Measurements from ENCODE around the gene ZC2HC1B.

DNA sequence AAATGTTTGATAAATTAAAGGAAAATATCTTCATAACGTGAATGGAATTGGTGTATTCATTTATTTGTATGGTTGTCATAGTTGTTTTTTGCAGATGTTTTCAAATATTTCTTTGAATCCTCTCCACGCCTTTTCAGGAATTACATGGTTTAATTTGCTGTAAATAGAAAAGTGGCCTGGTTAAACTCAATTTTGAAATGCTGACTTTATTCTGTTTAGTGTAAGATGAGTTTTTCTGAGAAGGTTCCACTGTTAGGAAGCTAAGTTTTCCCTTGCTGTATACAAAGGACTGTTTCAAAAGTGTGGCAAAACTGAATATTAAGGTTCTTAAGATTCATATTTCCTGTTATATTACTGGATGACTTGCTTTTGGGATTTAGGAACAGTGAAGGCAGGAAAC, 503 bp upstream of the ZC2HC1B start:
- TF ChIP-seq CTCF (IDR thresholded peaks at IDR 0.05; ENCODE audit: poor library complexity), result no peak
- no peak for TF ChIP-seq EZH2phosphoT487 (IDR thresholded peaks at IDR 0.05; ENCODE audit: low read depth, severe bottlenecking, unreplicated experiment)
- TF ChIP-seq EZH2 (IDR thresholded peaks at IDR 0.05; ENCODE audit: borderline replicate concordance), result no peak
